Stimulated activated naive CD8-positive, alpha-beta T cell treated with anti-CD3 and anti-CD28 coated beads, Interleukin-15, amount 100 ng/mL, for 72 hours (primary cell): ENCODE data around the gene ZNF785.
A peak's percentile ranks its signal among the peaks of the same experiment; 100 is the strongest.

Experiments used
- ATAC-seq: fragments of 150-1000 bp; cut with Tn5 transposase; 2 replicates; pipeline ENCODE4 v1.10.0; 2021; ENCODE audit warnings: mild to moderate bottlenecking, moderate library complexity
- DNase-seq, 2 donors: peaks; one replicate each; pipeline ENCODE4 v3.0.0; 2021 to 2022
- H3K27ac Mint-ChIP-seq, 2 donors: one replicate each; pipeline ENCODE4 v1.8.0; 2022; ENCODE audit warnings: mild to moderate bottlenecking in 2 of 2, mixed read lengths in 2 of 2, moderate library complexity in 2 of 2
- H3K27me3 Mint-ChIP-seq: one replicate; pipeline ENCODE4 v1.8.0; 2022; ENCODE audit warnings: mixed read lengths
- H3K4me1 Mint-ChIP-seq: one replicate; pipeline ENCODE4 v1.8.0; 2022; ENCODE audit warnings: mild to moderate bottlenecking, mixed read lengths
- H3K4me3 Mint-ChIP-seq, 2 donors: one replicate each; pipeline ENCODE4 v1.8.0; 2022; ENCODE audit warnings: mild to moderate bottlenecking in 2 of 2, mixed read lengths in 2 of 2, moderate library complexity in 1 of 2
- H3K9me3 Mint-ChIP-seq, 2 donors: one replicate each; pipeline ENCODE4 v1.8.0; 2022; ENCODE audit warnings: mixed read lengths in 2 of 2

Gene ZNF785

GRCh38 chr16:30559690-30560089, 25.8 kb downstream of the ZNF785 start:
- ATAC-seq = no peak
- DNase-seq = no peak
- H3K4me3 Mint-ChIP-seq = no peak overlapping the region
- no peaks in the 10 kb centered on the region for H3K9me3 Mint-ChIP-seq
- H3K27ac Mint-ChIP-seq = peak overlapping the region in 1 of 2 donors; percentile 21
- no peaks in the 10 kb centered on the region for H3K27me3 Mint-ChIP-seq
- peaks cover 62% of the 10 kb centered on the region for H3K4me1 Mint-ChIP-seq

- no peak for DNase-seq
Observed at GRCh38 chr16:30558789-30559377, 26.6 kb downstream of the ZNF785 start.

GRCh38 chr16:30557957-30558788, 27.3 kb downstream of the ZNF785 start, which contains the start of gene ZNF764:
TSS of gene ZNF764 (minus strand) at chr16:30558374. CDS start at chr16:30558182, 192 bp downstream.
- no peaks in the 10 kb centered on the region for H3K27me3 Mint-ChIP-seq

More at GRCh38 chr16:30558789-30559377, 26.6 kb downstream of the ZNF785 start:
- ATAC-seq = no peak
- Mint-ChIP-seq H3K4me1 (peaks cover 70% of the 10 kb centered on the region), H3K27ac (peak overlapping the region; percentile 90 to 98), H3K4me3 (peak overlapping the region; percentile 88 to 92), H3K27me3 (no peaks in the 10 kb centered on the region), H3K9me3 (no peaks in the 10 kb centered on the region)

GRCh38 chr16:30557707-30557956, 27.9 kb downstream of the ZNF785 start:
- Mint-ChIP-seq H3K4me3 (peak overlapping the region; percentile 88 to 92), H3K27me3 (no peaks in the 10 kb centered on the region), H3K4me1 (peaks cover 78% of the 10 kb centered on the region), H3K27ac (peak overlapping the region; percentile 90 to 98), H3K9me3 (no peaks in the 10 kb centered on the region)
- DNase-seq = no peak
- no peak for ATAC-seq

More at GRCh38 chr16:30557957-30558788, 27.3 kb downstream of the ZNF785 start, which contains the start of gene ZNF764:
- peak within 1 kb of the TSS; percentile 88 to 92 for H3K4me3 Mint-ChIP-seq
- H3K27ac Mint-ChIP-seq = peak within 1 kb of the TSS; percentile 90 to 98
- ATAC-seq = peak; percentile 96
- DNase-seq = peak; percentile 95 to 98
- no peaks in the 10 kb centered on the region for H3K9me3 Mint-ChIP-seq
- peaks cover 77% of the 10 kb centered on the region for H3K4me1 Mint-ChIP-seq

GRCh38 chr16:30556125-30556473, 29.4 kb downstream of the ZNF785 start:
- Mint-ChIP-seq H3K9me3 (no peaks in the 10 kb centered on the region), H3K27ac (peak overlapping the region; percentile 67 to 89), H3K4me1 (peaks cover 82% of the 10 kb centered on the region), H3K4me3 (peak overlapping the region; percentile 64 to 92), H3K27me3 (no peaks in the 10 kb centered on the region)
- no peak for ATAC-seq
- no peak for DNase-seq

- H3K27me3 Mint-ChIP-seq = no peaks in the 10 kb centered on the region
- peak overlapping the region; percentile 64 to 92 for H3K4me3 Mint-ChIP-seq
- ATAC-seq (no peak), DNase-seq (no peak)
- peak overlapping the region in 1 of 2 donors; percentile 67 for H3K27ac Mint-ChIP-seq
- no peaks in the 10 kb centered on the region for H3K9me3 Mint-ChIP-seq
- H3K4me1 Mint-ChIP-seq = peaks cover 81% of the 10 kb centered on the region
Observed at GRCh38 chr16:30555315-30556124, 30.0 kb downstream of the ZNF785 start.

GRCh38 chr16:30554557-30555314, 30.8 kb downstream of the ZNF785 start:
- H3K9me3 Mint-ChIP-seq = no peaks in the 10 kb centered on the region
- ATAC-seq = no peak
- H3K27me3 Mint-ChIP-seq = no peaks in the 10 kb centered on the region
- H3K4me1 Mint-ChIP-seq = peaks cover 78% of the 10 kb centered on the region
- DNase-seq = no peak
- peak overlapping the region in 1 of 2 donors; percentile 46 for H3K27ac Mint-ChIP-seq
- no peak overlapping the region for H3K4me3 Mint-ChIP-seq

- Mint-ChIP-seq H3K4me1 (peaks cover 80% of the 10 kb centered on the region), H3K4me3 (no peak overlapping the region), H3K27ac (peak overlapping the region in 1 of 2 donors; percentile 54), H3K9me3 (no peaks in the 10 kb centered on the region), H3K27me3 (no peaks in the 10 kb centered on the region)
- no peak for ATAC-seq
- DNase-seq = no peak
Observed at GRCh38 chr16:30553393-30553899, 32.1 kb downstream of the ZNF785 start.

- H3K4me3 Mint-ChIP-seq = peak overlapping the region in 1 of 2 donors; percentile 9
- no peak for DNase-seq
- H3K4me1 Mint-ChIP-seq = peaks cover 81% of the 10 kb centered on the region
Observed at GRCh38 chr16:30552956-30553355, 32.5 kb downstream of the ZNF785 start.

GRCh38 chr16:30551781-30552180, 33.7 kb downstream of the ZNF785 start:
- peak overlapping the region; percentile 73 to 82 for H3K4me3 Mint-ChIP-seq
- peaks cover 82% of the 10 kb centered on the region for H3K4me1 Mint-ChIP-seq
- DNase-seq (peak; percentile 36 to 63), ATAC-seq (peak; percentile 86)
- peak overlapping the region; percentile 34 to 82 for H3K27ac Mint-ChIP-seq
- H3K27me3 Mint-ChIP-seq = no peaks in the 10 kb centered on the region
- H3K9me3 Mint-ChIP-seq = no peaks in the 10 kb centered on the region

More at GRCh38 chr16:30552956-30553355, 32.5 kb downstream of the ZNF785 start:
- H3K27me3 Mint-ChIP-seq = no peaks in the 10 kb centered on the region
- H3K9me3 Mint-ChIP-seq = no peaks in the 10 kb centered on the region
- peak overlapping the region; percentile 48 to 82 for H3K27ac Mint-ChIP-seq
- no peak for ATAC-seq

- Mint-ChIP-seq H3K4me1 (peaks cover 56% of the 10 kb centered on the region), H3K27ac (no peak overlapping the region), H3K4me3 (no peak overlapping the region), H3K9me3 (no peaks in the 10 kb centered on the region), H3K27me3 (no peaks in the 10 kb centered on the region)
- ATAC-seq = no peak
- no peak for DNase-seq
Observed at GRCh38 chr16:30548416-30549253, 36.9 kb downstream of the ZNF785 start.

- no peak for DNase-seq
- no peak overlapping the region for H3K27ac Mint-ChIP-seq
- H3K27me3 Mint-ChIP-seq = no peaks in the 10 kb centered on the region
Observed at GRCh38 chr16:30546115-30546514, 39.4 kb downstream of the ZNF785 start.

GRCh38 chr16:30543067-30543466, 42.4 kb downstream of the ZNF785 start:
- H3K27ac Mint-ChIP-seq = no peak overlapping the region
- H3K4me3 Mint-ChIP-seq = no peak overlapping the region
- H3K27me3 Mint-ChIP-seq = no peaks in the 10 kb centered on the region
- no peaks in the 10 kb centered on the region for H3K9me3 Mint-ChIP-seq
- no peak for ATAC-seq
- H3K4me1 Mint-ChIP-seq = peaks cover 24% of the 10 kb centered on the region
- no peak for DNase-seq

More at GRCh38 chr16:30546115-30546514, 39.4 kb downstream of the ZNF785 start:
- Mint-ChIP-seq H3K4me3 (no peak overlapping the region), H3K4me1 (peaks cover 31% of the 10 kb centered on the region), H3K9me3 (no peaks in the 10 kb centered on the region)
- no peak for ATAC-seq
